ENCODE measurements around the gene FUOM. TPM values are rescaled to one million over a fixed set of nuclear protein-coding genes. Genes with fewer than 3 reads are reported as not detected.
A peak's percentile ranks its signal among the peaks of the same experiment; 100 is the strongest.

FUOM gene

GRCh38 chr10:133310789-133311188, 47.0 kb downstream of the FUOM start:
- Histone ChIP-seq H3K9me3 (replicated peaks; ENCODE audit: low read length) (no peaks in the 10 kb centered on the region), H3K4me3 (ENCODE audit: low read length) (no peak overlapping the region), H3K36me3 (ENCODE audit: insufficient read depth, low read length) (peaks cover 6% of the 10 kb centered on the region), H3K4me1 (ENCODE audit: control insufficient read depth, insufficient read depth, low read length) (peaks cover 11% of the 10 kb centered on the region), H3K4me2 (ENCODE audit: low read length) (no peak overlapping the region), H3K27me3 (ENCODE audit: control insufficient read depth, insufficient read depth, low read length) (no peaks in the 10 kb centered on the region), H3K9ac (ENCODE audit: low read depth, low read length) (no peak overlapping the region)

- Histone ChIP-seq H3K4me1 (ENCODE audit: control insufficient read depth, insufficient read depth, low read length) (peaks cover 11% of the 10 kb centered on the region), H3K9ac (ENCODE audit: low read depth, low read length) (no peak overlapping the region), H3K36me3 (ENCODE audit: insufficient read depth, low read length) (peaks cover 6% of the 10 kb centered on the region), H3K27me3 (ENCODE audit: control insufficient read depth, insufficient read depth, low read length) (no peaks in the 10 kb centered on the region), H3K4me2 (ENCODE audit: low read length) (no peak overlapping the region), H3K4me3 (ENCODE audit: low read length) (no peak overlapping the region), H3K9me3 (replicated peaks; ENCODE audit: low read length) (no peaks in the 10 kb centered on the region)
These were observed 47.4 kb downstream of the FUOM start for GRCh38 chr10:133310399-133310755.

GRCh38 chr10:133309720-133310398, 48.0 kb downstream of the FUOM start:
- no peak overlapping the region for H3K9ac ChIP-seq (ENCODE audit: low read depth, low read length)
- no peak overlapping the region for H3K4me2 ChIP-seq (ENCODE audit: low read length)
- no peaks in the 10 kb centered on the region for H3K9me3 ChIP-seq (replicated peaks; ENCODE audit: low read length)
- H3K36me3 ChIP-seq (ENCODE audit: insufficient read depth, low read length): peaks cover 6% of the 10 kb centered on the region
- no peak overlapping the region for H3K4me3 ChIP-seq (ENCODE audit: low read length)
- H3K27me3 ChIP-seq (ENCODE audit: control insufficient read depth, insufficient read depth, low read length): no peaks in the 10 kb centered on the region
- H3K4me1 ChIP-seq (ENCODE audit: control insufficient read depth, insufficient read depth, low read length): peaks cover 11% of the 10 kb centered on the region

- H3K4me3 ChIP-seq (ENCODE audit: low read length): peak overlapping the region; percentile 100
- H3K9me3 ChIP-seq (replicated peaks; ENCODE audit: low read length): no peaks in the 10 kb centered on the region
- H3K36me3 ChIP-seq (ENCODE audit: insufficient read depth, low read length): peaks cover 8% of the 10 kb centered on the region
- peaks cover 13% of the 10 kb centered on the region for H3K4me1 ChIP-seq (ENCODE audit: control insufficient read depth, insufficient read depth, low read length)
- peak overlapping the region; percentile 100 for H3K9ac ChIP-seq (ENCODE audit: low read depth, low read length)
- peak overlapping the region; percentile 100 for H3K4me2 ChIP-seq (ENCODE audit: low read length)
- no peaks in the 10 kb centered on the region for H3K27me3 ChIP-seq (ENCODE audit: control insufficient read depth, insufficient read depth, low read length)
These were observed 48.6 kb downstream of the FUOM start for GRCh38 chr10:133309100-133309719.

DNA sequence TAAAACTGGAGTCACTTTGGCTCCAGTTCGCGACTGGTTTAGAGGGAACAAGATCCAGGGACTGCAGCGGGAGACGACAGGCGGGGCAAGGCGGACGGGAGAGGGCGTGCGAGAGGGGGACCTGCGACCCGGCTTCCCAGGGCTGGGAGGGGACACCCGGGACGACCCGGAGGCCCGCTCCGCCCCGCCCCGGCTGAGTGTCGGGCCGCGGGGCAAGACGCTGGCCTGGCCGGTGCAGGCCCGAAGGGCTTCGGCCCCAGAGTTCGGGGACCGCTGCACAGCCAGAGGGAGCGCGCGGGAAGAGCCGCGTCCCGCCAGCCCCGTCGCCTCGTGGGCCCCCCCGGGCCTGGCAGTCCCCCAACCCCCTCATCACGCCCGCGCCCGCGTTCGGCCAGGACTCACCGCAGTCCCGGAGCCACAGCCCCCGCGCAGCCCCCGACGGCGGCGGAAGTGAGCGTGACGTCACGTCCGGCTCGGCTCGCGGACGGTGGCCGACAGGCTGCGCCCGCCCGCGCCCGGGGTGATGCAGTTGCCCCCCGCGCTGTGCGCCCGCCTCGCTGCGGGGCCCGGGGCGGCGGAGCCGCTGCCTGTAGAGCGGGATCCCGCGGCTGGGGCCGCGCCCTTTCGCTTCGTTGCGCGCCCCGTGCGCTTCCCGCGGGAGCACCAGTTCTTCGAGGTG, 49.3 kb downstream of the FUOM start, which contains the start of the genes TUBGCP2 and ZNF511:
Gene TUBGCP2, minus strand, starts transcription at position 452 of the 679 bp plus-strand sequence. CDS start 5,931 bp downstream, outside the sequence.
Gene ZNF511, plus strand, starts transcription at position 494 of the 679 bp plus-strand sequence. Its CDS starts 30 bp downstream, at position 524.
- Histone ChIP-seq H3K9ac (ENCODE audit: low read depth, low read length) (peak within 1 kb of the TSS; percentile 100), H3K4me1 (ENCODE audit: control insufficient read depth, insufficient read depth, low read length) (peaks cover 20% of the 10 kb centered on the region), H3K4me3 (ENCODE audit: low read length) (peak within 1 kb of the TSS; percentile 100), H3K9me3 (replicated peaks; ENCODE audit: low read length) (no peaks in the 10 kb centered on the region), H3K4me2 (ENCODE audit: low read length) (peak within 1 kb of the TSS; percentile 100), H3K27me3 (ENCODE audit: control insufficient read depth, insufficient read depth, low read length) (no peaks in the 10 kb centered on the region), H3K36me3 (ENCODE audit: insufficient read depth, low read length) (peaks cover 11% of the 10 kb centered on the region)

GRCh38 chr10:133307776-133308420, 49.9 kb downstream of the FUOM start:
- Histone ChIP-seq H3K36me3 (ENCODE audit: insufficient read depth, low read length) (peaks cover 12% of the 10 kb centered on the region), H3K27me3 (ENCODE audit: control insufficient read depth, insufficient read depth, low read length) (no peaks in the 10 kb centered on the region), H3K9ac (ENCODE audit: low read depth, low read length) (peak overlapping the region; percentile 100), H3K4me2 (ENCODE audit: low read length) (peak overlapping the region; percentile 100), H3K4me3 (ENCODE audit: low read length) (peak overlapping the region; percentile 100), H3K4me1 (ENCODE audit: control insufficient read depth, insufficient read depth, low read length) (peaks cover 21% of the 10 kb centered on the region), H3K9me3 (replicated peaks; ENCODE audit: low read length) (no peaks in the 10 kb centered on the region)

DNA sequence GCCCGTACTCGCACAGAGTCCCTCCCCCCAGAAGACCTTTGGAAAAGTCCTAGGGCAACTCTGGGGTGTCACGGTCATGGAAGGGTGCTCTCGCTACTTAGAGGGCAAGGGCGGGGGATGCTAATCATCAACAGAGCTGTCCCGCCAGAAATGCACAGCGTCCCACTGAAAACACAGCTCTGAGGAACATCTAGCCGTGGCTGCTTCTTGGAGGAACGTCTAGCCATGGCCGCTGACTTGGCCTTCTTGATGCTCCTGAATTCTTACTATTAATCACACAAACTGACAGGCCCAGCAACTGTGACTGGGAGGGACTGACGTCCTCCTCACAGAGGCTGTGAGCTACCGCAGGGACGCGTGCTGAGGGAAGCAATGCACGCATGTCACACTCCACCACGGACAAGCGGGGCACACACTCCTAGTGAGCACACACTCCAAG, 50.9 kb downstream of the FUOM start:
- H3K9ac ChIP-seq (ENCODE audit: low read depth, low read length): no peak overlapping the region
- no peaks in the 10 kb centered on the region for H3K27me3 ChIP-seq (ENCODE audit: control insufficient read depth, insufficient read depth, low read length)
- H3K36me3 ChIP-seq (ENCODE audit: insufficient read depth, low read length): peaks cover 17% of the 10 kb centered on the region
- H3K4me2 ChIP-seq (ENCODE audit: low read length): peak overlapping the region; percentile 100
- no peaks in the 10 kb centered on the region for H3K9me3 ChIP-seq (replicated peaks; ENCODE audit: low read length)
- H3K4me3 ChIP-seq (ENCODE audit: low read length): peak overlapping the region; percentile 13
- peaks cover 21% of the 10 kb centered on the region for H3K4me1 ChIP-seq (ENCODE audit: control insufficient read depth, insufficient read depth, low read length)

DNA sequence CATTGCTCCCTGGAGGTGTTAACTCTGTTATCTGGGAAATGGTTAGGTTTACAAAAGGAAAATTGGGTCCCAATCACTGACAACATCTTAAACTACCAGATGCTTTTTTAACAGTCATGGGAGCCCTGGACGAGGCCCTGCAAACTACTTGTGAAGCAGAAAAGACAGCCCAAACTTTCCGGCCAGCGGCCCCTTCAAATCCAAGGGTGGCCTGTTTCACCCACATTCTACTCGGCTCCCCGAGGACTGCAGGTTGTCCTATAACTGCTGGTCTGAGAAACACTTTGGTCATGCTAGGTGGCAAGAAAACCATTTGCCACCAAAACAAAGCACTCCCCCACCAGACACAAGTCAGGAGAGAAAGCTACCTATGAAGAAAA, 51.7 kb downstream of the FUOM start:
- Histone ChIP-seq H3K4me1 (ENCODE audit: control insufficient read depth, insufficient read depth, low read length) (peaks cover 21% of the 10 kb centered on the region), H3K36me3 (ENCODE audit: insufficient read depth, low read length) (peaks cover 11% of the 10 kb centered on the region), H3K4me2 (ENCODE audit: low read length) (no peak overlapping the region), H3K9me3 (replicated peaks; ENCODE audit: low read length) (no peaks in the 10 kb centered on the region), H3K27me3 (ENCODE audit: control insufficient read depth, insufficient read depth, low read length) (no peaks in the 10 kb centered on the region), H3K4me3 (ENCODE audit: low read length) (no peak overlapping the region), H3K9ac (ENCODE audit: low read depth, low read length) (no peak overlapping the region)

Small RNA genes lying within 50 kb of the gene (small RNA-seq; reads per million reads assigned to genes)
- not detected for gene AL360181.4
- not detected for gene BANF1P2
- gene MIR3944: not detected

All from skeletal muscle satellite cell (primary cell).